GM12878 (cell line): ENCODE data around the gene UBE3D. TPM values are rescaled to one million over a fixed set of nuclear protein-coding genes. Genes with fewer than 3 reads are reported as not detected.

ENCODE experiments used
- ATAC-seq: fragments of 200-7000 bp; cut with Tn5 transposase; 3 replicates; pipeline ENCODE4 v1.9.1; 2020; ENCODE audit warnings: mild to moderate bottlenecking, moderate library complexity
- BruUV-seq: library from RNA; stranded (reverse); fragments of 400-500 nt; replicated peaks from 2 replicates; lab custom pipeline; 2021; lab: Mats Ljungman, UMichigan
- CTCF ChIA-PET: fragments of 300-600 bp; sonication (Branson Sonifier 250); formaldehyde crosslinking; extraction: SDS; loops from one replicate; lab custom pipeline; 2021; ENCODE audit warnings: inconsistent platforms; lab: Yijun Ruan, JAX
- POLR2A ChIA-PET: fragments of 350-600 bp; formaldehyde crosslinking; extraction: SDS; loops from one replicate; lab custom pipeline; 2021; ENCODE audit warnings: inconsistent platforms; lab: Charles Lee
- RAD21 ChIA-PET: fragments of 300-600 bp; sonication (Branson Sonifier 250); formaldehyde crosslinking; loops from one replicate; lab custom pipeline; 2023; ENCODE audit warnings: antibody characterized with exemption; ENCODE audit not compliant: unreplicated experiment; lab: Charles Lee
- SMC1A ChIA-PET: fragments of 300-600 bp; sonication (Branson Sonifier 250); formaldehyde crosslinking; loops from one replicate; lab custom pipeline; 2023; ENCODE audit not compliant: unreplicated experiment, uncharacterized antibody; lab: Charles Lee
- DNase-seq: peaks from one replicate; pipeline ENCODE4 v3.0.0-alpha.2; 2011; ENCODE audit warnings: low read depth, low spot score
- FAIRE-seq: peaks from 3 replicates; lab custom pipeline; 2011; peaks lifted over from hg19 to GRCh38; lab: Jason Lieb, UNC
- H2AFZ ChIP-seq: 2 replicates; pipeline ENCODE4 v1.6.0; 2011; ENCODE audit warnings: low read depth, low read length, control low read depth; ENCODE audit not compliant: control insufficient read depth
- H3K27ac ChIP-seq: 2 replicates; pipeline ENCODE4 v1.5.1; 2011; ENCODE audit warnings: control low read depth; ENCODE audit not compliant: control insufficient read depth, insufficient read depth
- H3K27me3 ChIP-seq, 2 experiments: replicated peaks in 1 of 2; 2 replicates each; pipeline versions ENCODE4 v1.6.0 to v1.6.1; 2011; ENCODE audit warnings: low read length in 1 of 2; ENCODE audit not compliant: control insufficient read depth in 2 of 2, insufficient read depth in 2 of 2
- H3K36me3 ChIP-seq, 2 experiments: 2 replicates each; pipeline ENCODE4 v1.5.1; 2011; ENCODE audit warnings: low read length in 1 of 2; ENCODE audit not compliant: control insufficient read depth in 2 of 2, insufficient read depth in 2 of 2
- H3K4me1 ChIP-seq: 2 replicates; pipeline ENCODE4 v1.6.1; 2011; ENCODE audit warnings: mild to moderate bottlenecking, low read length, moderate library complexity, mixed read lengths; ENCODE audit not compliant: control insufficient read depth, insufficient read depth
- H3K4me2 ChIP-seq: 2 replicates; pipeline ENCODE4 v1.6.0; 2011; ENCODE audit warnings: control low read depth; ENCODE audit not compliant: control insufficient read depth, insufficient read depth
- H3K4me3 ChIP-seq: fragments of 200-600 bp; sonication (generic); 2 replicates; pipeline ENCODE4 v1.5.1; 2016
- H3K79me2 ChIP-seq: 2 replicates; pipeline ENCODE4 v1.6.0; 2011; ENCODE audit warnings: low read length; ENCODE audit not compliant: control insufficient read depth, insufficient read depth
- H3K9ac ChIP-seq: 2 replicates; pipeline ENCODE4 v1.8.0; 2011; ENCODE audit warnings: low read length, control low read depth, mixed read lengths; ENCODE audit not compliant: control insufficient read depth, insufficient read depth
- H3K9me3 ChIP-seq: replicated peaks from 3 replicates; pipeline ENCODE4 v1.5.1; 2011; ENCODE audit warnings: mild to moderate bottlenecking, low read length; ENCODE audit not compliant: control insufficient read depth, insufficient read depth
- H4K20me1 ChIP-seq: 2 replicates; pipeline ENCODE4 v1.6.0; 2011; ENCODE audit not compliant: control insufficient read depth, insufficient read depth
- BCL11A ChIP-seq: IDR thresholded peaks from 2 replicates; pipeline ENCODE4 v1.6.1; 2011; ENCODE audit warnings: low read depth, low read length
- E4F1 ChIP-seq: fragments of 450-650 bp; IDR thresholded peaks from 2 replicates; pipeline ENCODE4 v1.6.1; 2018; ENCODE audit warnings: borderline replicate concordance, mild to moderate bottlenecking; ENCODE audit not compliant: partially characterized antibody
- GABPA ChIP-seq: IDR thresholded peaks from 2 replicates; pipeline ENCODE4 v1.6.1; 2014; ENCODE audit warnings: antibody characterized with exemption, low read depth, mild to moderate bottlenecking, inconsistent platforms
- HDAC2 ChIP-seq: fragments of 200-600 bp; sonication (generic); IDR thresholded peaks from 2 replicates; pipeline ENCODE4 v1.6.1; 2017
- HDAC6 ChIP-seq: fragments of 200-600 bp; sonication (generic); IDR thresholded peaks from one replicate; pipeline ENCODE4 v1.8.0; 2017; ENCODE audit warnings: antibody characterized with exemption; ENCODE audit not compliant: unreplicated experiment
- IRF5 ChIP-seq: fragments of 450-650 bp; IDR thresholded peaks from 2 replicates; pipeline ENCODE4 v1.6.1; 2017; ENCODE audit warnings: borderline replicate concordance
- KDM1A ChIP-seq: fragments of 200-600 bp; sonication (generic); IDR thresholded peaks from 2 replicates; pipeline ENCODE4 v1.6.1; 2016; ENCODE audit warnings: borderline replicate concordance
- MTA3 ChIP-seq: IDR thresholded peaks from 2 replicates; pipeline ENCODE4 v1.6.1; 2012; ENCODE audit warnings: low read length, inconsistent platforms, borderline replicate concordance
- NFYB ChIP-seq: IDR thresholded peaks from 2 replicates; pipeline ENCODE4 v1.6.1; 2011; ENCODE audit warnings: low read depth, mild to moderate bottlenecking, low read length, improper control_type of control experiment, moderate library complexity; ENCODE audit not compliant: insufficient read depth
- NRF1 ChIP-seq: conservative IDR thresholded peaks from 2 replicates; pipeline ENCODE4 v1.6.1; 2011; ENCODE audit warnings: mild to moderate bottlenecking, low read depth, low read length, improper control_type of control experiment
- PML ChIP-seq: IDR thresholded peaks from 2 replicates; pipeline ENCODE4 v1.6.1; 2012; ENCODE audit warnings: low read length, inconsistent platforms
- POLR2AphosphoS2 ChIP-seq: IDR thresholded peaks from 2 replicates; pipeline ENCODE4 v1.6.1; 2011; ENCODE audit warnings: low read depth, mild to moderate bottlenecking, low read length, improper control_type of control experiment, moderate library complexity
- SPI1 ChIP-seq: IDR thresholded peaks from 2 replicates; pipeline ENCODE4 v1.6.1; 2011; ENCODE audit warnings: low read depth, mild to moderate bottlenecking, low read length, moderate library complexity, borderline replicate concordance; ENCODE audit not compliant: insufficient read depth
- SREBF1 ChIP-seq: IDR thresholded peaks from 2 replicates; pipeline ENCODE4 v1.6.1; 2012; ENCODE audit warnings: mild to moderate bottlenecking, low read length
- SRF ChIP-seq, 2 experiments: IDR thresholded peaks; 2 replicates each; pipeline ENCODE4 v1.6.1; 2011; ENCODE audit warnings: low read depth in 2 of 2, low read length in 2 of 2, mild to moderate bottlenecking in 1 of 2, moderate library complexity in 1 of 2
- STAT1 ChIP-seq: fragments of 450-650 bp; conservative IDR thresholded peaks from 2 replicates; pipeline ENCODE4 v1.6.1; 2014; ENCODE audit warnings: antibody characterized with exemption, mild to moderate bottlenecking
- TBL1XR1 ChIP-seq: IDR thresholded peaks from 2 replicates; pipeline ENCODE4 v1.6.1; 2012; ENCODE audit warnings: low read depth, low read length, improper control_type of control experiment
- ZBTB33 ChIP-seq: fragments of 450-650 bp; IDR thresholded peaks from 2 replicates; pipeline ENCODE4 v1.6.1; 2017; ENCODE audit warnings: mild to moderate bottlenecking
- WGBS: methylation state at CpG from one replicate; pipeline ENCODE4 v1.1.6; 2016; ENCODE audit warnings: low lambda C conversion rate; ENCODE audit not compliant: insufficient replicate concordance, insufficient coverage; ENCODE audit errors: missing lambda C conversion rate; 5-methylcytosine and 5-hydroxymethylcytosine counted together
- in situ Hi-C: fragments of 300-500 bp; cut with MboI; formaldehyde crosslinking; loops from 9 replicates; pipeline ENCODE4 v1.14.3; 2018; ENCODE audit warnings: mixed read lengths
- intact Hi-C: fragments of 100-400 bp; cut with micrococcal nuclease; formaldehyde crosslinking; loops from one replicate; pipeline ENCODE4 v1.14.2; 2022; ENCODE audit not compliant: unreplicated experiment
- polyA plus RNA-seq, 11 experiments: library from polyadenylated mRNA; depleted of rRNA in 4 of 11; unstranded in 6 of 11; stranded (reverse) in 5 of 11; fragments of >200 nt; fragmentation: Nextera tagmentation in 4 of 11; fragmentation: Illumina TruSeq in 1 of 11; extraction: Ambion mirVana in 4 of 11; extraction: Trizol in 1 of 11; gene quantifications; 1 replicate in 1 of 11; 2 replicates in 10 of 11; pipeline versions ENCODE4 v1.2.1 to v1.2.3, GENCODE V29; 2011 to 2016; ENCODE audit warnings: inconsistent platforms in 2 of 11, missing spikeins in 2 of 11, low read depth in 1 of 11
- total RNA-seq, 4 experiments: library from RNA; depleted of rRNA in 3 of 4; stranded (reverse); fragments of >200 nt in 3 of 4; fragmentation: Illumina TruSeq in 1 of 4; extraction: Trizol in 1 of 4; gene quantifications; 2 replicates each; pipeline versions ENCODE4 v1.2.1 to v1.2.3, GENCODE V29; 2013 to 2021

The UBE3D gene
- total and polyA plus RNA-seq, 10 of the 15 experiments (the other 5 are each of a cell fraction or from before 2014, with no cell fraction given) = 4.3 to 9.0 (median 7.5) TPM

- TF ChIP-seq HDAC6 (no peak), SPI1 (no peak), GABPA (no peak), NRF1 (no peak), NFYB (no peak), PML (no peak)
Observed at GRCh38 chr6:82987951-82988350, 77.7 kb downstream of the UBE3D start (continued).

GRCh38 chr6:82987416-82987815 lies 78.2 kb downstream of the UBE3D start:
- ChIA-PET CTCF (no interaction called here), SMC1A (interaction anchor here (1.4 kb wide), 1 partner anchor 13 kb away, joined by 3 read pairs; no protein-coding TSS in a partner anchor), RAD21 (no interaction called here), POLR2A (no interaction called here)
- Histone ChIP-seq H3K4me2 (no peak overlapping the region), H3K79me2 (no peaks in the 10 kb centered on the region), H3K4me1 (no peaks in the 10 kb centered on the region), H3K36me3 (no peaks in the 10 kb centered on the region), H3K27me3 (no peaks in the 10 kb centered on the region), H3K9me3 (no peaks in the 10 kb centered on the region), H3K27ac (no peak overlapping the region), H3K4me3 (no peak overlapping the region), H4K20me1 (no peaks in the 10 kb centered on the region), H2AFZ (no peak overlapping the region), H3K9ac (no peak overlapping the region)
- no TSS peak for BruUV-seq
- ATAC-seq (no peak), FAIRE-seq (no peak), DNase-seq (no peak)
- intact Hi-C loops (no loop called here), in situ Hi-C loops (no loop called here)
- TF ChIP-seq ZBTB33 (no peak), SREBF1 (no peak), KDM1A (no peak), SRF (IDR thresholded peaks at IDR 0.05; ENCODE audit: low read depth in 2 of 2, low read length in 2 of 2) (no peak), HDAC2 (no peak), POLR2AphosphoS2 (no peak), TBL1XR1 (no peak), PML (no peak), STAT1 (no peak), BCL11A (no peak), MTA3 (no peak), HDAC6 (no peak), IRF5 (no peak), E4F1 (no peak)
- 93% methylated on average over 2 of the region's 2 CpGs for WGBS
